ENCODE results near the gene SLC29A4.
"Not testable (repeated sequence)": the region's sequence is repeated elsewhere in the genome, so short reads cannot be mapped to it uniquely, and the experiment has no call there.

SLC29A4 gene

GRCh38 chr7:5296015-5296610, 13.4 kb downstream of the SLC29A4 start:
- no peak for DNase-seq (ENCODE audit: low read depth, low spot score)

- DNase-seq (ENCODE audit: low read depth, low spot score), result no peak
Observed at GRCh38 chr7:5296611-5297226, 14.0 kb downstream of the SLC29A4 start.

GRCh38 chr7:5300366-5300765, 17.6 kb downstream of the SLC29A4 start:
- DNase-seq (ENCODE audit: low read depth, low spot score), result no peak

GRCh38 chr7:5302577-5302976, 19.8 kb downstream of the SLC29A4 start:
- no peak for DNase-seq (ENCODE audit: low read depth, low spot score)

GRCh38 chr7:5303061-5303460, 20.3 kb downstream of the SLC29A4 start:
- DNase-seq (ENCODE audit: low read depth, low spot score), result no peak

GRCh38 chr7:5303591-5304505, 21.1 kb downstream of the SLC29A4 start:
- DNase-seq (ENCODE audit: low read depth, low spot score), result no peak

GRCh38 chr7:5305050-5305449, 22.3 kb downstream of the SLC29A4 start:
- DNase-seq (ENCODE audit: low read depth, low spot score), result not testable (repeated sequence)

- DNase-seq (ENCODE audit: low read depth, low spot score), result not testable (repeated sequence)
Observed at GRCh38 chr7:5307221-5308142, 24.7 kb downstream of the SLC29A4 start.

GRCh38 chr7:5309146-5309545, 26.4 kb downstream of the SLC29A4 start:
- no peak for DNase-seq (ENCODE audit: low read depth, low spot score)

GRCh38 chr7:5310822-5311405, 28.2 kb downstream of the SLC29A4 start:
- DNase-seq (ENCODE audit: low read depth, low spot score), result no peak

- DNase-seq (ENCODE audit: low read depth, low spot score), result not testable (repeated sequence)
Observed at GRCh38 chr7:5312276-5313070, 29.7 kb downstream of the SLC29A4 start.

- DNase-seq (ENCODE audit: low read depth, low spot score), result not testable (repeated sequence)
Observed at GRCh38 chr7:5313076-5313885, 30.5 kb downstream of the SLC29A4 start.

GRCh38 chr7:5314864-5315263, 32.1 kb downstream of the SLC29A4 start:
- DNase-seq (ENCODE audit: low read depth, low spot score), result no peak

GRCh38 chr7:5315761-5316160, 33.0 kb downstream of the SLC29A4 start:
- no peak for DNase-seq (ENCODE audit: low read depth, low spot score)

- not testable (repeated sequence) for DNase-seq (ENCODE audit: low read depth, low spot score)
Observed at GRCh38 chr7:5318613-5319012, 35.9 kb downstream of the SLC29A4 start.

GRCh38 chr7:5320391-5320790, 37.6 kb downstream of the SLC29A4 start:
- DNase-seq (ENCODE audit: low read depth, low spot score), result no peak

GRCh38 chr7:5320802-5321396, 38.2 kb downstream of the SLC29A4 start:
- no peak for DNase-seq (ENCODE audit: low read depth, low spot score)

GRCh38 chr7:5322621-5323410, 40.1 kb downstream of the SLC29A4 start:
- no peak for DNase-seq (ENCODE audit: low read depth, low spot score)
